Keratinocyte (primary cell): ENCODE results near the gene KCNC3. TPM values are rescaled to one million over a fixed set of nuclear protein-coding genes. Genes with fewer than 3 reads are reported as not detected.

Experiments used
- DNase-seq: peaks from one replicate; pipeline ENCODE4 v3.0.0-alpha.2; 2011; ENCODE audit warnings: low read depth, missing footprints, low spot score
- FAIRE-seq: peaks from 2 replicates; lab custom pipeline; 2011; peaks lifted over from hg19 to GRCh38; lab: Jason Lieb, UNC
- H2AFZ ChIP-seq: 2 replicates; pipeline ENCODE4 v1.6.0; 2012; ENCODE audit warnings: low read length, control low read depth, inconsistent platforms; ENCODE audit not compliant: control insufficient read depth
- H3K27ac ChIP-seq: 2 replicates; pipeline ENCODE4 v1.5.1; 2011; ENCODE audit warnings: low read length; ENCODE audit not compliant: control insufficient read depth, insufficient read depth
- H3K27me3 ChIP-seq: 3 replicates; pipeline ENCODE4 v1.6.0; 2011; ENCODE audit warnings: low read length; ENCODE audit not compliant: control insufficient read depth, insufficient read depth; ENCODE audit errors: extremely low read depth
- H3K36me3 ChIP-seq, 2 experiments: 2 replicates in 1 of 2; 3 replicates in 1 of 2; pipeline ENCODE4 v1.5.1; 2011; ENCODE audit warnings: low read length in 2 of 2, mild to moderate bottlenecking in 1 of 2; ENCODE audit not compliant: control insufficient read depth in 2 of 2, insufficient read depth in 2 of 2; ENCODE audit errors: extremely low read depth in 1 of 2
- H3K4me1 ChIP-seq: 3 replicates; pipeline ENCODE4 v1.5.1; 2011; ENCODE audit warnings: low read length; ENCODE audit not compliant: control insufficient read depth, insufficient read depth; ENCODE audit errors: extremely low read depth
- H3K4me2 ChIP-seq: 3 replicates; pipeline ENCODE4 v1.6.0; 2011; ENCODE audit warnings: low read depth, low read length; ENCODE audit not compliant: control insufficient read depth, insufficient read depth; ENCODE audit errors: extremely low read depth
- H3K4me3 ChIP-seq, 3 experiments: fragments of 200-600 bp in 1 of 3; sonication (generic) in 1 of 3; 2 replicates in 2 of 3; 3 replicates in 1 of 3; pipeline ENCODE4 v1.5.1; 2011 to 2016; ENCODE audit warnings: low read length in 3 of 3, mild to moderate bottlenecking in 3 of 3, control low read depth in 2 of 3, inconsistent platforms in 1 of 3, low read depth in 1 of 3, mixed read lengths in 1 of 3, mixed run types in 1 of 3, moderate library complexity in 1 of 3; ENCODE audit not compliant: control insufficient read depth in 2 of 3, insufficient read depth in 2 of 3; ENCODE audit errors: extremely low read depth in 1 of 3
- H3K79me2 ChIP-seq: 2 replicates; pipeline ENCODE4 v1.6.0; 2012; ENCODE audit warnings: low read length; ENCODE audit not compliant: control insufficient read depth, insufficient read depth
- H3K9ac ChIP-seq: 3 replicates; pipeline ENCODE4 v1.6.0; 2011; ENCODE audit warnings: low read length; ENCODE audit not compliant: control insufficient read depth, insufficient read depth; ENCODE audit errors: extremely low read depth
- H3K9me1 ChIP-seq: 3 replicates; pipeline ENCODE4 v1.6.0; 2011; ENCODE audit warnings: low read length; ENCODE audit not compliant: control insufficient read depth, insufficient read depth; ENCODE audit errors: extremely low read depth
- H3K9me3 ChIP-seq: 2 replicates; pipeline ENCODE4 v1.5.1; 2012; ENCODE audit warnings: low read depth, low read length; ENCODE audit not compliant: control insufficient read depth
- H4K20me1 ChIP-seq: 3 replicates; pipeline ENCODE4 v1.6.0; 2011; ENCODE audit warnings: low read length; ENCODE audit not compliant: control insufficient read depth, insufficient read depth; ENCODE audit errors: extremely low read depth
- EZH2 ChIP-seq: IDR thresholded peaks from one replicate; pipeline ENCODE4 v1.6.1; 2012; ENCODE audit warnings: inconsistent platforms, mild to moderate bottlenecking, low read length, moderate library complexity
- dilution Hi-C: fragments of 300-500 bp; cut with MboI; formaldehyde crosslinking; loops from one replicate; pipeline ENCODE4 v1.7.0; 2020; ENCODE audit warnings: low sequenced_read_pairs; ENCODE audit not compliant: extremely low pct_ligation_motif_present
- polyA plus RNA-seq, 5 experiments: library from polyadenylated mRNA; depleted of rRNA in 3 of 5; stranded (reverse) in 3 of 5; stranded (forward) in 1 of 5; unstranded in 1 of 5; fragments of >200 nt; gene quantifications; 1 replicate in 1 of 5; 2 replicates in 3 of 5; 3 replicates in 1 of 5; pipeline versions ENCODE4 v1.2.1 to v1.2.3, GENCODE V29; 2011 to 2012; ENCODE audit warnings: missing spikeins in 2 of 5, low read depth in 1 of 5, low replicate concordance in 1 of 5
- TF ChIP-seq, protein P1 (sequence below), 3 experiments: IDR thresholded peaks in 1 of 3; conservative IDR thresholded peaks in 1 of 3; optimal IDR thresholded peaks in 1 of 3; 2 replicates in 2 of 3; 3 replicates in 1 of 3; pipeline versions ENCODE3 to v1.5.1; 2011; ENCODE audit warnings: low read length in 3 of 3, mild to moderate bottlenecking in 3 of 3, moderate library complexity in 2 of 3, control low read depth in 1 of 3, inconsistent platforms in 1 of 3; ENCODE audit not compliant: insufficient read depth in 2 of 3; ENCODE audit errors: extremely low read depth in 1 of 3

Gene KCNC3
- polyA plus RNA-seq, 1 donor (not counting 4 experiments of a cell fraction or from before 2014, with no cell fraction given), result 0.01 TPM

- H3K27ac ChIP-seq, result no peak overlapping the region
- dilution Hi-C loops, result no loop called here
- FAIRE-seq (no peak), DNase-seq (no peak)
- no peak overlapping the region for H3K4me2 ChIP-seq
- H3K4me3 ChIP-seq, result no peak overlapping the region
- no peaks in the 10 kb centered on the region for H3K9me3 ChIP-seq
- TF ChIP-seq EZH2, result no peak
- TF ChIP-seq, protein P1, sequence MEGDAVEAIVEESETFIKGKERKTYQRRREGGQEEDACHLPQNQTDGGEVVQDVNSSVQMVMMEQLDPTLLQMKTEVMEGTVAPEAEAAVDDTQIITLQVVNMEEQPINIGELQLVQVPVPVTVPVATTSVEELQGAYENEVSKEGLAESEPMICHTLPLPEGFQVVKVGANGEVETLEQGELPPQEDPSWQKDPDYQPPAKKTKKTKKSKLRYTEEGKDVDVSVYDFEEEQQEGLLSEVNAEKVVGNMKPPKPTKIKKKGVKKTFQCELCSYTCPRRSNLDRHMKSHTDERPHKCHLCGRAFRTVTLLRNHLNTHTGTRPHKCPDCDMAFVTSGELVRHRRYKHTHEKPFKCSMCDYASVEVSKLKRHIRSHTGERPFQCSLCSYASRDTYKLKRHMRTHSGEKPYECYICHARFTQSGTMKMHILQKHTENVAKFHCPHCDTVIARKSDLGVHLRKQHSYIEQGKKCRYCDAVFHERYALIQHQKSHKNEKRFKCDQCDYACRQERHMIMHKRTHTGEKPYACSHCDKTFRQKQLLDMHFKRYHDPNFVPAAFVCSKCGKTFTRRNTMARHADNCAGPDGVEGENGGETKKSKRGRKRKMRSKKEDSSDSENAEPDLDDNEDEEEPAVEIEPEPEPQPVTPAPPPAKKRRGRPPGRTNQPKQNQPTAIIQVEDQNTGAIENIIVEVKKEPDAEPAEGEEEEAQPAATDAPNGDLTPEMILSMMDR (optimal IDR thresholded peaks at IDR 0.05 in 1 of 3, IDR thresholded peaks at IDR 0.05 in 1 of 3, conservative IDR thresholded peaks at IDR 0.05 in 1 of 3; ENCODE audit: extremely low read depth in 1 of 3, insufficient read depth in 2 of 3, low read length in 3 of 3), result no peak
- no peaks in the 10 kb centered on the region for H3K9me1 ChIP-seq
- no peak overlapping the region for H2AFZ ChIP-seq
- no peaks in the 10 kb centered on the region for H3K4me1 ChIP-seq
- H3K9ac ChIP-seq, result no peak overlapping the region
- H3K36me3 ChIP-seq, result no peaks in the 10 kb centered on the region
- H3K79me2 ChIP-seq, result no peaks in the 10 kb centered on the region
- H4K20me1 ChIP-seq, result no peaks in the 10 kb centered on the region
- H3K27me3 ChIP-seq, result peaks cover 9% of the 10 kb centered on the region
Observed at GRCh38 chr19:50320051-50320450, 9.1 kb downstream of the KCNC3 start.

GRCh38 chr19:50319156-50319555, 10.0 kb downstream of the KCNC3 start:
- H4K20me1 ChIP-seq, result no peaks in the 10 kb centered on the region
- H3K9me3 ChIP-seq, result no peaks in the 10 kb centered on the region
- dilution Hi-C loops, result no loop called here
- no peak overlapping the region for H3K27ac ChIP-seq
- no peak overlapping the region for H3K9ac ChIP-seq
- no peak for FAIRE-seq
- no peak overlapping the region for H3K4me3 ChIP-seq
- TF ChIP-seq, protein P1 (optimal IDR thresholded peaks at IDR 0.05 in 1 of 3, IDR thresholded peaks at IDR 0.05 in 1 of 3, conservative IDR thresholded peaks at IDR 0.05 in 1 of 3; ENCODE audit: extremely low read depth in 1 of 3, insufficient read depth in 2 of 3, low read length in 3 of 3), result no peak
- no peak for TF ChIP-seq EZH2
- H3K4me1 ChIP-seq, result no peaks in the 10 kb centered on the region
- H3K27me3 ChIP-seq, result peaks cover 17% of the 10 kb centered on the region
- H3K36me3 ChIP-seq, result no peaks in the 10 kb centered on the region
- no peak overlapping the region for H2AFZ ChIP-seq
- H3K4me2 ChIP-seq, result no peak overlapping the region
- no peaks in the 10 kb centered on the region for H3K9me1 ChIP-seq
- no peaks in the 10 kb centered on the region for H3K79me2 ChIP-seq
- DNase-seq, result no peak
